ENCODE data around the gene CARD9.

- TF ChIP-seq CTCF (conservative IDR thresholded peaks at IDR 0.05): peak; percentile 90
- no peak for TF ChIP-seq EZH2 (IDR thresholded peaks at IDR 0.05; ENCODE audit: low read depth)
These were observed 10.1 kb downstream of the CARD9 start, which contains the start of gene DNLZ for GRCh38 chr9:136363106-136363948.

All from PC-9 (cell line).